GM10248 (cell line): ENCODE data around the gene JPT1.

Source experiments
- CTCF ChIA-PET: fragments of 300-600 bp; sonication (Branson Sonifier 250); formaldehyde crosslinking; extraction: SDS; loops from one replicate; lab custom pipeline; 2021; ENCODE audit warnings: antibody characterized with exemption; lab: Yijun Ruan, JAX
- POLR2A ChIA-PET: fragments of 350-650 bp; sonication (Branson Sonifier 250); formaldehyde crosslinking; extraction: SDS; loops from one replicate; lab custom pipeline; 2020; ENCODE audit warnings: antibody characterized with exemption; lab: Yijun Ruan, JAX
- DNase-seq: peaks from one replicate; pipeline ENCODE4 v3.0.0; 2012; ENCODE audit errors: extremely low spot score
- CTCF ChIP-seq: IDR thresholded peaks from 2 replicates; pipeline ENCODE4 v1.5.1; 2012; ENCODE audit warnings: mild to moderate bottlenecking, low read depth; ENCODE audit errors: extremely low read depth, missing control alignments, control extremely low read depth

The JPT1 gene

GRCh38 chr17:75115555-75115954 is 38.8 kb downstream of the JPT1 start:
- ChIA-PET POLR2A (no interaction called here), CTCF (interaction anchor here (1.0 to 16.9 kb wide), 14 partner anchors 11 to 155 kb away, joined by 3 to 338 read pairs (median 26); partner anchors contain the start of genes MIF4GD, NT5C, NUP85 and SLC16A5)
- no peak for TF ChIP-seq CTCF
- DNase-seq = no peak

GRCh38 chr17:75114552-75115314 is 39.6 kb downstream of the JPT1 start:
- no peak for TF ChIP-seq CTCF
- POLR2A ChIA-PET = interaction anchor here (0.6 to 1.6 kb wide), 11 partner anchors 9 to 313 kb away, joined by 3 to 8 read pairs (median 5); partner anchors contain the start of genes JPT1, NT5C and SUMO2
- CTCF ChIA-PET = interaction anchor here (0.7 to 16.9 kb wide), 65 partner anchors 11 to 408 kb away, joined by 3 to 338 read pairs (median 6); partner anchors contain the start of genes ATP5PD, CDR2L, GGA3 and JPT1
- DNase-seq = peak; percentile 71

GRCh38 chr17:75113798-75114551 is 40.3 kb downstream of the JPT1 start:
- TF ChIP-seq CTCF = peak; percentile 91
- CTCF ChIA-PET = interaction anchor here (0.7 to 16.9 kb wide), 68 partner anchors 10 to 408 kb away, joined by 3 to 338 read pairs (median 6); partner anchors contain the start of genes ATP5PD, CDR2L, GGA3 and JPT1
- DNase-seq = peak; percentile 85
- POLR2A ChIA-PET = interaction anchor here (0.6 to 1.6 kb wide), 12 partner anchors 10 to 314 kb away, joined by 3 to 8 read pairs (median 4); partner anchors contain the start of genes JPT1, NT5C and SUMO2

GRCh38 chr17:75111777-75112335 is 42.5 kb downstream of the JPT1 start:
- DNase-seq = no peak
- POLR2A ChIA-PET = no interaction called here
- no peak for TF ChIP-seq CTCF
- CTCF ChIA-PET = interaction anchor here (1.0 to 16.9 kb wide), 8 partner anchors 18 to 159 kb away, joined by 3 to 338 read pairs (median 6); partner anchors contain the start of genes MIF4GD, NT5C and SLC16A5

- no peak for DNase-seq
- ChIA-PET POLR2A (interaction anchor here (1.0 to 1.7 kb wide), 3 partner anchors 10 to 44 kb away, joined by 3 to 4 read pairs (median 4); partner anchors contain the start of gene JPT1), CTCF (interaction anchor here (0.7 to 16.9 kb wide), 4 partner anchors 19 to 91 kb away, joined by 3 to 338 read pairs (median 6); partner anchors contain the start of gene NT5C)
- TF ChIP-seq CTCF = no peak
Observed at GRCh38 chr17:75110234-75110937, 43.9 kb downstream of the JPT1 start.
